Fibroblast of skin of left biceps (primary cell): ENCODE data around the gene DYNLRB1.
"Not testable (repeated sequence)": the region's sequence is repeated elsewhere in the genome, so short reads cannot be mapped to it uniquely, and the experiment has no call there.

Source experiments
- DNase-seq, 2 experiments: peaks; one replicate each; pipeline ENCODE4 v3.0.0-alpha.2; 2013; ENCODE audit warnings: low read depth in 2 of 2

DYNLRB1 gene

DNA sequence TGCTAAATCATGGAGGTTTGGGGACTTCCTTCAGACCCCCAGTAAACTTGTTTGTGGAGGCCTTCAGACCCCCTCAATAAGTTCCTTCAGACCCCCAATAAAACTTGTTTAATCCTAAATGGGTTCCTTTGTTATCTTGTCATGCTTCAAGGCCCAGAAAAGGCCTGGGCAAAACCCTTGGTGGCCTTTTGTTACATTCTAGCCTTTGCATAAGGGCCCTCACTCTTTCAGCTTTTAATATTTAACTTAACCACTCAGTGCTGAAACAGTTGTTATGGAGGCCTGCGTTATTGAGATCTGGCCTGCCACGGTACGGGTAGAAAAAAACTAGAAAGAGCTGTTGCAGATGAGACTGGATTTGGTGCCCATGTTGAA lies 4.3 kb upstream of the DYNLRB1 start:
- no peak for DNase-seq

DNA sequence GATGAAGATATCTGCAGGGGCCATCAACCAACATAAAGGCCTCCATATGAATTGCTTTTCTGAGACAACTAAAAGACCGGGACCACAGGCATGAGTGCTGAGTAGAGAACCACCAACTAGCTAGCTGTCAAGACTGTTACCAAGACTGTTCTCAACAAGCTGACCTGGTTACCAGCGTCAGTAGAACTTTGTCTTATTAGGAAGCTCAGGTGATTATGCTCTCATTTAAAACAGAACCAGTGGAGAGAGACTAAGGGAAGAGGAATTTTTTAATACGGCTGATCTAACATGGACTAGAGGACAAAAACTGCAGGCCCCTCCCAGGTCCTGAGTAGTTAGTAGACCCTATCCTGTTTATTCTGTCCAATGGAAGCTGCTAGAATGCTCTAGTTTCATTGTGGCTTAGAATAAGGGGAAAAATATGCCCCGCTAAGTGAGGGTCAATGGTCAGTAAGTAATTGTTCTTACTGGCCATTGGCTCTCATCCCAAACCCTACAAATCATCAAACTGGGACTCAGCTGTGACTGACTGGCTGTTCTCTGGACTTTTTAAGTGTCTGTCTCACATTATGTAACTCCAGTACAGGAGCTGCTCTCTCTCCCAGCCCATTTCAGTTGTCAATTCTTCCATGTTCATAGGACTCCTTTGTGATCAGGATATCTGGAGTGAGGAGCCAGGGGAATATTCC lies 3.8 kb upstream of the DYNLRB1 start:
- DNase-seq: no peak

DNA sequence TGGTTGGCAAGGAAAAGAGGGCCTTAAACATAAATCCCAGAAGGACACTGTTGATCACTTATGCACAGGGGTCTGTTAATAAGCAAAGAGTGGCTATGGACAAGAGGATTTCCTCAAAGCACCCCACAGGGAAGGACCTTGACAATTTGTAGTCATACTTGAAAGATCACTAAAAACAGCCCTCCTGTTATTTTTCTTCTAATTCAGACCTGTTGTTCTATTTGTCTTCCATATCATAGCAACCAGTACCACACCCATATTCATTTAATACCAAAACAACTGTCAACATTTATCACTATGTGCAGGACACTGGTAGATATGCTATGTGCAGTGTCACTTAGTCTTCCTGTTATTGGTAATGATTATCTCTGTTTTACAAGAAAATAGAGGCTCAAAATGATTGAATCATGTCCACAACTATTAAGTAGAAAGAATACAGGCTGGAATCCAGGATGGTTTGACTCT lies 3.2 kb upstream of the DYNLRB1 start:
- no peak for DNase-seq

DNA sequence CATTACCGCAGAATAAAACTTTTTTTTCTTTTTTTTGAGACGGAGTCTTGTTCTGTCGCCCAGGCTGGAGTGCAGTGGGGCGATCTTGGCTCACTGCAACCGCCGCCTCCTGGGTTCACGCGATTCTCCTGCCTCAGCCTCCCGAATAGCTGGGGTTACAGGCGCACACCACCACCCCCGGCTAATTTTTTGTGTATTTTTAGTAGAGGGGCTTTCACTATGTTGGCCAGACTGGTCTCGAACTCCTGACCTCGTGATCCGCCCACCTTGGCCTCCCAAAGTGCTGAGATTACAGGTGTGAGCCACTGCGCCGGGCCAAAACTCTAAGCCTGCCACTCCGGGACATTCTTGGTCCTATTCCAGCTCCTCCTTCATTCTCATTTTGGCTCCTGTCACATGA lies 2.2 kb upstream of the DYNLRB1 start:
- DNase-seq: not testable (repeated sequence)

DNA sequence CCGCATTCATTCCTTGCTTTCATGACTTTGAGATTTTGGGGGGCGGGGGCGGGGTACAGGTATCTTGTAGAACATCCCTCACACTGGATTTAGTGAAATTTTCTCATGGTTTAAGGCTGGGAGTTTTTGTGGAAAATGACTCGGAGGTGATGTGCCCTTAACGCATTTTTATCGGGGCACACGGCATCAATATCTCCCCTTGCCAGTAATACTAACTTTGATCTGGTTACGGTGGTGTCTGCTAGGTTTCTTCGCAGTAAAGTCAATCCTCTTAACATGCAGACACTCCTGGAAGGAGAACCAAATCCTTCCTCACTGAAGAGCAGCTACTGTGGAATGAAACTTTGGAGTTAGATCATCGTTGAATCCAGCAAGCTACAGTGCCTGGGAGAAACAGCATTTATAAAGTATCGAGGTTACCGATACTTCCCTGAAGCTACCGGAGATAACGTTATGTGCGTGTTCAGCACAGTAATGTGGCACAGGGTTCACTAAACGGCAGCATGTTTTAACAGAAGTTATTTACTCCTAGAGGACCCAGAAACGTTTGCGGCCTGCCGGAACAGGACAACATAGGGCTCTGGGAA lies 1.2 kb upstream of the DYNLRB1 start:
- no peak for DNase-seq

DNA sequence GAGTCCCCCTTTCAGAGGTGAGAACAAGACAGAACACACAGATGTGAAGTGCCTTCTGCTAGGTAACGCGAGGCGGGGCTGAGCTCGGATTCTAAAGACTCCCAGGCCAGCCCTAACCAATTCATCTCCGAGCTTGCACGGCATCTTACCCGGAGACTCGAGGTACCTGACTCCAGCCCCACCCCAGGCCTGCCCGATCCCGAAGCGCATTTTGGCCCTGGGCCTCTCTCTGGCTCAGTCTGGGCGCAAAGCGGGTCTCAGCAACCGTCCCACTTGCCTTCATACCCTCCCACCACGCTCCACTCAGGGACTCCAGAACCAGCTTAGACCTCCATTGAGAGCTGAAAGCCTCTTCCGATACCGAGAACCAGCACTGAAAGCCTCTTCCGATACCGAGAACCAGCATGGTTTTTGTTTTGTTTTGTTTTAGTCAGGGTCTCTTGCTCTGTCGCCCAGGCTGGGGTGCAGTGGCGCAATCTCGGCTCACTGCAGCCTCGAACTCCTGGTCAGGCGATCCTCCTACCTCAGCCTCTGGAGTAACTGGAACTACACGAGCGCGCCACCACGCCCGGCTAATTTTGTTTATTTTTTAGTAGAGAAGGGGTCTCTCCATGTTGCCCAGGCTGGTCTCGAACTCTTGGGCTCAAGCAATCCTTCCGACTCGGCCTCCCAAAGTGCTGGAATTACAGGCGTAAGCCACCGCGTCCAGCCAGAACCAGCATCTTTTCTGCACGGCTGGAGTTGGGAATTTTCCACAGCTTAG lies 557 bp upstream of the DYNLRB1 start:
- no peak for DNase-seq

DNA sequence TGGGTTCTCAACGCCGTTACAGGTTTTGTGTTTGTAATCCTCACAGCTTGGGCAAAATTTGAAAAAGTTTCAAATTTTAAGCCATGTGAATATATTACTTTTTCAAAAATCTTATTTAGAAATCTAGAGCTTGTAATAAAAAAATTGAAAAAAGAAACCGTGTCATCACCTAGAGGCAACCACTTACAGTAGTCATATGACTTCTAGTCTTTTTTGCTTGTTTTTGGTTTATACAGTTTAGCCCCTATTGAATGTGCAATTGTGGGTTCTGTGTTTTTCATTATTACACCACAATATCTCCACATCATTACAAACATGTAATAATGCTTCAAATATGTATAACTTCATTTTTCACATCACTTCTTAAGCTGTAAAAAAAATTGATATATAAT lies 888 bp downstream of the DYNLRB1 start:
- DNase-seq: no peak

DNA sequence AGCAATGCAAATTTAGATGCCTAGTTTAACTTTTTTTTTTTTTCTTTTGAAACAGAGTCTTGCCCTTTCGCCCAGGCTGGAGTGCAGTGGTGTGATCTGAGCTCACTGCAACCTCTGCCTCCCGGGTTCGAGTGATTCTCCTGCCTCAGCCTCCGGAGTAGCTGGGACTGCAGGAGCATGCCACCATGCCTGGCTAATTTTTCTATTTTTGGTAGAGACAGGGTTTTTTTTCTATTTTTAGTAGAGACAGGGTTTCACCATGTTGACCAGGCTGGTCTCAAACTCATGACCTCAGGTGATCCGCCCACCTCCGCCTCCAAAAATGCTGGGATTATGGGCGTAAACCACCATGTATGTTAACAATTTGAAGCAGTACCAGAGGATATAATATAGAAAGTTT lies 2.6 kb downstream of the DYNLRB1 start:
- DNase-seq: not testable (repeated sequence)

DNA sequence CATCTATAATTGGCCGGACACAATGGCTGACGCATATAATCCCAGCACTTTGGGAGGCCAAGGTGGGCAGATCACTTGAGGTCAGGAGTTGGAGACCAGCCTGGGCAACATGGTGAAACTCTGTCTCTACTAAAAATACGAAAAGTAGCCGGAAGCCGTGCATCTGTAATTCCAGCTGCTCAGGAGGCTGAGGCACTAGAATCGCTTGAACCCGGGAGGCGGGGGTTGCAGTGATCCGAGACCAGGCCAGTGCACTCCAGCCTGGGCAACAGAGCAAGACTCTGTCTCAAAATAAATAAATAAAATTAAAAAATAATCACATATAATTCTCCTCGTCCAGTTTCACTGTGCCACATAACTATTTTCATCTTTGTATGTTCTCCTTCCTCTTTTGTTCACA lies 3.6 kb downstream of the DYNLRB1 start:
- not testable (repeated sequence) for DNase-seq

DNA sequence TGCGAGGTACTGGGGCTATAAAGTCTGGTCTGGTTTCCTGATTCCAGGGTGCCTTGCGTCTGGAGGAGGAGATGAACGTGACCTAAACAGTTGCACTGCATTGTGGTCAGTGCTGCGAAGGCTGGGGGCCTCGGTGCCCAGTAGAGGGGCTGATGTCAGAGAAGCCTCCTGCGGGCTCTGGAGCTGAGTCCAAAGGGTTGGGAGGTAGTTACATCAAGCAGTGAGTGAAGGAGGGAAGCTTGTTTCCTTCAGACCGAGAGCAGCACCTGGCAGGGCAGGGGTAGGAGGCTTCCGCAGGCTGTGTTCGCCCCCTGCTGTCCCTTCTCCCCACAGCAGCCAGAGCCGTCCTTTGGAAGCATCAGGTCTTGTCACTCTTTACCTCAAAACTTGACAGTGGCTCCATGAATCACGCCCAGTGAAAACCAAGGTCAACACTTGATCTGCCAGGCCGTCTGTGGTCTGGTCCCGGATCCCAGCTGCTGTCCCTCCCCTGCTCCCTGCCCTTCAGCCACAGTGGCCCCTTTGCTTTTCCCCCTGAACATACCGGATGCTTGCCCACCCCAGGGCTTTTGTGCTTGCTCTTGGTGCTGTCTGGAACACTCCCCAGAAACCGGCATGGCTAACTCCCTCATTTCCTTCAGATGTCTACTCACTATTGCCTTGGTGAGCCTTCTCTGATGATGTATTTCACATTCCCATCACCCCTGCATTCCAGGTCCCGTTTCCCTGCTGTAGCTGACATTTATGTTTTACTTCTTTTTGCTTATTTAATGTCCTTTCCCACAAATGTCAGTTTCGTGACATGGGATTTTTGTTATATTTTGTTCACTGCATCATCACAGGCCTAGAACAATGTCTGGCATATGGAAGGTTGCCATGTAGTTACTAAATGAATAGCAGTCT lies 7.0 kb downstream of the DYNLRB1 start:
- no peak for DNase-seq

DNA sequence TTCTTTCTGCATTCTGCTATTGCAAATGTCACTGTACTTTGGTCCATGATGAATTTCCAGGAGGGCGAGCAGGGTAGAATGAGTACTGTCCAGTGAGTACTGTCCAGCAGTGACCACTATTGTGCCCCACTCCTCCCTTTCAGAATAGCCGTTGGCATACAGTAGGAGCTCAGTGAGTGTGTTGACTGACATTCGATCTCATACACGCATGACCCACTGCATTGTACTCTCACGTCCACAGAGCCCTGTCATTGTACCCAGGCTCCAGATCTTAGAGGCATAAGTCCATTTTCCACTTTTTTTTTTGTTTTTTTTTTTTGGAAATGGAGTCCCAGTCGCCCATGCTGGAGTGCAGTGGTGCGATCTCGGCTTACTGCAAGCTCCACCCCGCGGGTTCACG lies 8.2 kb downstream of the DYNLRB1 start:
- DNase-seq: no peak

DNA sequence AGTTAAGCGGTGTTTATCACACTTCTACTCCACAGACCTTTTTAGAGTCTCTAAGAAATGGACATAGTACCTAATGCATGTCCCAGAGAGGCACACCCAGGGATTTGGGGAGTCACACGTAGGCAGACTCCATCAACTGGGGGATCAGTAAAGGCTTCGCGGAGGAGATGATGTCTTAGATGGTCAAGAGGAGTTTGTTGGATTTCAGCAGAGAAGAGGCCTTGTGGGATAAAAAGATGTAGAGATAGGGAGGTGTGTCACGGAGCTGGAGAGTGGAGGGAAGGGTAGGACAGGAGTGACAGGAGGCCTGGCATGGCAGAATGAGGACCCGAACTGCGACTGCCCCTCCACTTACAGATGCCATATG lies 9.1 kb downstream of the DYNLRB1 start:
- DNase-seq: no peak

DNA sequence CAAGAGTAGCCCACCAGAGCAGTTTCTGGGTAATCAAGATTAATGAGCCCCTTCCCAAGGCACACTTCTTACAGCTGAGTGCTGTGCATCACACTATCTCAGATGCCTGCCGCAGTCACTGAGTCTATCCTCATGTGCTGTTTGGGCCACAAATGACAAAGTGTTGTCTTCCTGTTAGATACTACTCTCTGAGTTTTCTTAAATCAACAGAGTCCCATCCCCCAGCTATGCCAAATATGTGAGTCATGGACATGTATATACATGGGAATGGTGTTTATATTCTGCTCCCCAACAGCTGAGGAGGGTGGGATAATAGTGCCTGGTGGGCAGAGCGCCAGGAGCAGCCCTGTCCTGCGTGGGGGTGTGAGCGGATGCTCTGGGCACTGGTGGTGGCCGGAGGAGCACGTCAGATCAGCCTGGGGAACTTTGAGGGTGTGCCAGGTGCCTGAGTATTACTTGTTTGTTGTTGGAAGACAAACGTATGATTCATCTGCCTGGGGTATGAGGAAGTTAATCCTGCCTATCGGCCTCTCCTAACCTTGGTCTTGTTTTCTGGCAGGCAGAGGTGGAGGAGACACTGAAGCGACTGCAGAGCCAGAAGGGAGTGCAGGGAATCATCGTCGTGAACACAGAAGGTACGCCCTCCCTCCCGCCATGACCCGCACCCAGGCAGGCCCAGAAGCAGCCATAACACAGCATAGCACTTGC lies 9.6 kb downstream of the DYNLRB1 start:
- peak; percentile 76 to 77 for DNase-seq

DNA sequence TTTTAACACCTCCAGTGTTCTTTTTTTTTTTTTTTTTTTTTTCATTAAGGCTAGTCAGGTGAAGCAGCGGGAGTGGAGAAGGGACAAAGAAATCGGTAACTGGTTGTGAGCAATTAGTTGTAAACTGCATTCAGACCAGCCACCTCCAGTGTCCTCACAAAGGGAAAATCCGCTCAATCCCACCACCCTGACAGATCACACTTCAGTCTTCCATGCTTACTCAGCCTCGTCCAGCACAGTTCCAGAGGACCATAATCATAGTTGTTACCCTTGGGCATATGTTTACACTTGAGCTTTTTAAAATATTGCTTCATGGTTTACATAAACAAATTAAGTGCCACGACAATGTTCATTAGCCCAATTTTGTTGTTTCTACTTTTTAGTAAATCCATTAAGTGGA lies 10.2 kb downstream of the DYNLRB1 start:
- DNase-seq: no peak

DNA sequence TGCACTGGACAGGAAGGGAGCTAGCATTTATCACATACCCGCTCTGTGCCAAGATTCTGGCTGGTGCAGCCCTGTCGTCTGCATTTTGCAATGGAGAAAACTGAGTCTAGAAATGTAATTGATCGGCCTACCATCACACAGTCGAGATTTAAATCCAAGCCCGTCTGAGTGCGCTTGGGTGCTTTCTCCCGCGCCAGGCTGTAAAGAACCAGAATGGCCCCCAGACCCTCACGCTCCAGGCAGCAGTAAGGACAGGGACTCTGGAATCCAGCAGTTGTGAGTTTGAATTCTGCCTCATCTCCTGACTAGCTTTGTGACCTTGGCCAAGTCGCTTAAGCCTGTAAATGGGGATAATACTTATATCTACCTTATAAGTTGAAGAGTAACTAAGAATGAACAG lies 10.8 kb downstream of the DYNLRB1 start:
- no peak for DNase-seq

DNA sequence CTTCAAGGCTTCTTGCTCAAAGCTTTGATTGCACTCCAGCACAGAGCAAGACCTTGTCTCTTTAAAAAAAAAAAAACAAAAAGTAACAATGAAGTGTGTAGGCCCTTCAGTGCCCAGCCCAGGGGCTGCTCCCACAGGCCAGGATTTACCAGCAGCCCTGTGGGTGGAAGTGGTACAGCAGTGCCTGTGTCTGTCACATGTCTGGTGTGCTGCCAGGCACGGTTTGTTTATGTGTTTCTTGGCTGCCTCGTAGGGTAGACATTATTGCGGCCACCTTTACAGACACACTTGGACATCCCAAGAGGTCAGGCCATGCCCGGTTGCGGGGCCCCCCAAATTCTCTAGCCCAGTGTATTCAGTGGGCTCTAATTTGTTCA lies 12.7 kb downstream of the DYNLRB1 start:
- DNase-seq: no peak

DNA sequence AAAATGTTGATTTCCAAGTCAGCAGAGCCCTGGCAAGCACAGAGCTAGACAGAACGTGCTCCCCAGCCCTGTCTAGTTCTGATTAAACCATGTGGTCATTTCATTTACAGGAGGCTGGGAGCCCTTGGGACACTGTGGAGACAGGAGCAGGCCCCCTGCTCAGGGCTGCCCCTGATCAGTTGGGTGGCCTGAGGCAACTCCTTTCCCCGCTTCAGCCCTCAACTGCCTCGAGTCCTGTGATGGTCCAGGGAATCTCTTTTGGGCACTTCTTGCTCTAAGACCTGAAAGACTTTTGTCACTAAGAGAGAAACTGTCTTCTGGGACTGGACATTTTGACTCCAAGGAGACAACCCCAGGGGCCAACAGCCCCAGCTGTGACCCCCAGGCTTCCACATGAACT lies 13.5 kb downstream of the DYNLRB1 start:
- DNase-seq: no peak

DNA sequence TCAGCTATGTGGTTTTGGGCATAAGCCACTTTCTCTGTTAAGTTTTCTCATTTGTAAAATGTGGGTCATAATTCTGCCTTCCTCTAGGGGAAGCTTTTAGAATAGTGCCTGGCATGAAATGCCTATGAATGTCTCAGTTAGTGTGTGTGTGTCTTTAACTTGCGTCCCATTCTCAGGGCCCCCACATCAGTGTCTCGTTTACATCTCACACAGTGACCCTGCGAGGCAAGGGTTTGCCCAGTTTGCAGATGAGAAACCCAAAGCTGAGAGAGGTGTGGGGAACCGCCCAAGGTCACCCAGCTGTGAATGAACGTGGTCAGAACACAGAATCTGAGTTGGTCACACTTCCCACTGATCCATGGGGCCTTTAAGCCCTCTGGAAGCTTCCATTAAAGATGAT lies 14.1 kb downstream of the DYNLRB1 start:
- DNase-seq: no peak

DNA sequence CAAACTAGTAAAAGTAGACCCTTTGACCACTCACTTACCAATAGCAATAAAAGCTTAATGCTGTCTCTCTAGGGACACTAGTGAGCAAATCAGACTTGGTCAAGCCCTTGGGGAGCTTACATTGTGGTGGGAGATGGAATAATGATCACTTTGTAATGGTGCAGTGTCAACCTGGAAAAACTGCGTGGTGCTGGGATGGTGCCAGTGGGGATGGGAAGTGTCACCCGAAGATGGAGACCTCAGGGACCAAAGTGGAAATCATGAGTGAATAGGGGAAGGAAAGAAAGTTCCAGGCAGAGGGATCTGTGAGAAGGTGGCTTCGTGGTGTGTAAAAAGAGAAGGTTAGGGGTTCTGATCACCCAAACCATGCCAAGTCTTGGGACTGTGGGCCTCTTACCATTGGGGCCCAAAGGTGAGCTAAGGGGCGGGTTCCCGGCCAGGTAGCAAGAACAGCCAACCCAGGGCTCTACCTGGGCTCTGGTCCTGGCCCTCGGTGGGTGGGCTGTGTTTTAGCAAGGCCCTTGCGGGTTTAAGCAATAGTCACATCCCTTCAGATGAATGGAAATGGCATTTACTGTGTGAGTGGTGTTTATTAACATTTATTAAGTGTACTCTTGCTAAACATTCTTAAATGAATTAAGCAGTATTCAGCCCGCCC lies 15.5 kb downstream of the DYNLRB1 start:
- no peak for DNase-seq

DNA sequence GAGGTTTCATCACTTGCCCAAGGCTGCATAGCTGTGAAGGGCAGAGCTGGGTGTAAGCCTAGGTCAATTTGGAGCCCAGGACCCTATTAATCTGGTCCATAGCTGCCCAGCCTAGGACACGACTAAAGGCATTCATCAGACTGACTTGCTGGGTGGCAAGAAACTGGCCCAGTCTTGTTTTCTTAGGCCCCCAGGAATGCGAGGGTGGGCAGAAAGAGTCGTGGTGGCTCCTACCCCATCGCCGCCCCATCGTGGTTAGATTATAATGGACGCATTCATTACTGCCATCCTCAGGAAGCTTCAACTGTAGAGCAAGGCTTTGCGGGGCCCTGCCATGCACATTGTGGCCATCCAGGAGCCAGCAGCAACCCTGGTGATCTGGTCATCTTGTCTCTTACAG lies 16.1 kb downstream of the DYNLRB1 start:
- DNase-seq: no peak

DNA sequence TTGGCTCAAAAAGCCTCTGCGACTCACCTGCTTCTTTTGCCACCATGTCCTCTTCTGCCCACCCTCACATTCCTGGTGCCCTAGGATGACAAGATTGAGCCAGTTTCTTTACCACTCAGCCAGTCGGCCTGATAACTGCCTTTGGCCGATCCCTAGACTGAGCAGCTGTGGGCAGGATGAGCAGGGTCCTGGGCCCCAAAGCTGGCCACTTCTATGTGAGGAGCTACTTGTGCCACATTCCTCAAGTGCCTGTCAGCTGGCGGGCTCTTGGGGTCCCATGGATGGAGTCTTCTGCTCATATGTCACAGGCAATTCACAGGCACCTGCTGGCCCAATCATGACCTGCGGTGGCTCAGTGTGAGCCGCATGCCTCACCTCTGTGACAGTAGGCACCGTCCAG lies 16.5 kb downstream of the DYNLRB1 start:
- no peak for DNase-seq
